GM18508 (cell line): ENCODE results near the gene IL17RC.
"Not testable (repeated sequence)": the region's sequence is repeated elsewhere in the genome, so short reads cannot be mapped to it uniquely, and the experiment has no call there.

Source experiments
- ATAC-seq: cut with Tn5 transposase; IDR thresholded peaks from one replicate; pipeline ENCODE4 v1.9.1; 2021; ENCODE audit warnings: moderate number of reproducible peaks; ENCODE audit not compliant: insufficient read depth, unreplicated experiment

The IL17RC gene

DNA sequence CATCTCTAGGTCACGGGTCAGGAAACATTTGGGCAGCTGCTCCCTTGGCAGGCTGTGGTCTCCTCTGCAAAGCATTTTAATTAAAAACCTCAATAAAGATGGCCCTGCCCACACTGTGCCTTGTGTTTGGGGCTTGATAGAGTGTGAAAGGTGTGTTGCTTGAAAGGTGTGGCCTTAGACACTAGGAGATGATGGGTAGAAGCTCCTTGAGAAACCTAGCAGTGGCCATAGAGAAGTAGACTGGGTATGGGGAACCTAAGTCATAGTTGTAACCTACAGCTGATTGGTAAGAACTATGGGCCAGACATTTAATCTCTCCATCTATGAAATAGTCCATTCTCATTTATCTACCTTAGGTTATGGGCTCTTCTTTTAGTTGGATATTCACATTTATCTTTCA is 23.2 kb upstream of the IL17RC start:
- ATAC-seq, result no peak

DNA sequence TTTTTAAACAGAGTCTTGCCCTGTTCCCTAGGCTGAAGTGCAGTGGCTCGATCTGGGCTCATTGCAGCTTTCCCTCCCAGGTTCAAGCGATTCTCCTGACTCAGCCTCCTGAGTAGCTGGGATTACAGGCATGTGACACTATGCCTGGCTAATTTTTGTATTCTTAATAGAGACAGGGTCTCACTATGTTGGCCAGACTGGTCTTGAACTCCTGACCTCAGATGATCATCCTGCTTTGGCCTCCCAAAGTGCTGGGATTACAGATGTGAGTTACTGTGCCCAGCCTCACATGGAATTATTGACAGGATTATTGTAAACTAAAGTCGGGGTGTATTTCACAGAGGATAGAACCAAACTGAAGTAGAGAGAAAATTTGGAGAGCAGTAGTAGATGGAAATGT is 21.2 kb upstream of the IL17RC start:
- not testable (repeated sequence) for ATAC-seq

DNA sequence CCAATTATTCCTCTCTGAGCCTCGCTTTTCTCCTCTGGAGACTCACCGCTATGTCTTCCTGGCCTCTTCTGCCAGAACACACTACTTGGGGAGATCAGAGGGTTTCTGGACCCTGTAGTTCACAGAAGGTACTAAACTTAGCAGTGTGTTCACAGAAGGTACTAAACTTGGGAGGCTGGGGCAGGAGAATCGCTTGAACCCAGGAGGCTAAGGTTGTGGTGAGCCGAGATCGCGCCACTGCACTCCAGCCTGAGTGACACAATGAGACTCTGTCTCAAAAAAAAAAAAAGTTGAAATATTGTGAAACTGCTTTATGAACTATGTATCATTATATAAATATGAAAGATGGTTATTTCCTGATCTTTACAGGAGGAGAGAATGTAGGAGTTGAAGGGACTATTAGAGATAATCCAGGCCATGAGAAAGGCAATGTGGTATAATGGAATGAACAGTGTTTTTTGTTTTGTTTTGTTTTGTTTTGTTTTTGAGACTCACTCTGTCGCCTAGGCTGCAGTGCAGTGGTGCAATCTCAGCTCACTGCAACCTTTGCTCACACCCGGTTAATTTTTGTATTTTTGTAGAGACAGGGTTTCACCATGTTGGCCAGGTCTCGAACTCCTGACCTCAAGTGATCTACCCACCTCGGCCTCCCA is 20.0 kb upstream of the IL17RC start:
- ATAC-seq, result not testable (repeated sequence)

DNA sequence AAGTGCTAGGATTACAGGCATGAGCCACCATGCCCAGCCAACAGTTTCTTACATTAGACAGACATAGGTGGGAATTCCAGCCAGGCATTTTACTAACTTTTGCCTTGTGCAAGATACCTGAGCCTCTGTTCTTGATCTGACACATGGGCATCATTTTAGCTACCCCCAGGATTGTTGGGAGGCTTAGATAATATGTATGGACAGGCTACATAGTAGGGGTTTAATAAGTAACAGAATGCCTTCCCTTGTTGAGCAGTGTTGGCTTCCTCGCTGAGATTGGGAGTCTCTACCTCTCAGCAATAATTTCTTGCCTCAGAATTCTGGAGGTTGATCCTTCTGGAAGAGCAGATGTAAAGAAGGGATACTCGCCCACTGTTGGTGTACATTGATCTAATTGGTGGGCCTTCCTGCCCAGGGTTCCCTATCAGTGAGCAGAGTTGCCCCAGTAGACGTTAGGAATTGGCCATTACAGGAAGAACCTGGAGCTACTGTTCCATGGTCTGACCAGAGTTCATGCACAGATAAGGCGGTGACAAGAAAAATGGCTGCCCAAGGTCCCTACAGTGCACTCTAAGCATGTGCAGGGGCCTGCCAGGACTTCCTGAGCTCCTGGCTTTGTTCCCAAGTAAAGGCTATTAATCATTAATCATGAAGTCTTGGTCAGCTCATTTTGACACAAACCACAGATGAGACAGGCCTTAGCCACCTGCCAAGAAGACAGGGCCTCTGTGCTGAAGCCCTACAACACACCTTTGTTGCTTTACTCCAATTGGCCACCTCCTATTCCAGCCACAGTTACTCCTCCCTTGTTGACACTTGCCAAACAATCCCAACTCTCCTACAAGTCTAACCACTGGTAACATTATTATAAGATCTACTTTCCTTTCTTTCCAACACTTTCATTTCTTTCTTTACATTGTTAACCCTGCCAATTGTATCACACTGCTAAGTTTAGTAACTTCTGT is 19.2 kb upstream of the IL17RC start:
- no peak for ATAC-seq

DNA sequence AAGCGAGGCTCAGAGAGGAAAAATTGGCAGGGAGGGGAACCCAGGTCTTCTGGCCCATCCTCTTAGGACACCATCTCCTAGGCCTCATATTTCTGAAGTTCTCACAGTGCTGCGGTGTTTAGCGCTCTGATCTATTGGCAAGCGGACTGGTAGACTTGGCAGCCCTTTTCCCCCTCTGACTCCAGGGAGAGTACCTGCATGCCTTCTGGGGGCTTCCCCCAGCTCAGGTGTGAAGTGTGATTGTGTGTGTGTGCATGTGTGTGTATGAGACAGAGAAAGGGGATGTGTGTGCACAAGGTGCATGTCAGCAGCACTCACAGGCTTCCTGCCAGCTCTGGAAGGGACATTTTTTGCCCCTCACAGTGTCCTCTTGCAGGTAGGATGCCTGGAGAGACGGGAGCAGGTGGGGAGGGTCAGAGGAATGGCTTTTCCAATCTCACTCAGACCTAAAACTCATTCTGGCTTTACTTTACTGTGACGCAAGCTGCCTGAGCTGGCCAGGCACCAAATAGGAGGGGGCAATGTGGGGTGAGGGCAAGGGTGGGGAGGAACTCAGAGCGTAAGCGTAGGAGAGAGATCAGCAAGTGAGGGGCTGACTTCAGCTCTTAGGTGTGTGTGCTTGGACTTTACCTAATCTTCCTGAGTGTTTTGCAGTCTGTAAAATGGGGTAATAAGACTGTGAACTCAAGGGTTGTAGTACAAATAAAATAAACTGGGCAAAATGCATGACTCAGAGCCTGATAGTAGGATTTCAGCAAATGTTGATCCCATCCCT is 18.2 kb upstream of the IL17RC start:
- no peak for ATAC-seq

DNA sequence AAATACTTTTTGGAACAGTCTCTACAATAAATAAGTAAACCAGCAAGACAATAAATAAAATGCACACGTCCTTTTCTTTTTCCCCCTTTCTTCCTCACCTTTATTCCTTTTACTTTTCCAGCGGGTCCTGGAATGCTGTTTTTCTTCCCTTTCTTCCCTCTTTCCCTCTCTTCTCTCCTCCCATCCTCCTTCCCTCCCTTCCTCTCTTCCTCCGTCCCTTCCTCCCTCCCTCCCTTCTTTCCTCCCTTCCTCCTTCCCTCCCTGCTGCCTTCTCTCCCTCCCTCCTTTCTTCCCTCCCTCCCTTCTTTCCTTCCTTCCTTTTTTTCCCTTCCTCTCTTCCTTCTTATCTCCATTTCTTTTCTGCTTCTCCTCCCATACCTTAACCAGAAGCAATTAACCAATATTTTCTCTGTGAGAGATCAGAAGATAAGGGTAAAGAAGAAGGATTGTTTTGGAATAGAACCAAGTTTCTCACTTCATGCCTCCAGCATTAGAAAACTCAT is 17.6 kb upstream of the IL17RC start:
- ATAC-seq, result no peak

DNA sequence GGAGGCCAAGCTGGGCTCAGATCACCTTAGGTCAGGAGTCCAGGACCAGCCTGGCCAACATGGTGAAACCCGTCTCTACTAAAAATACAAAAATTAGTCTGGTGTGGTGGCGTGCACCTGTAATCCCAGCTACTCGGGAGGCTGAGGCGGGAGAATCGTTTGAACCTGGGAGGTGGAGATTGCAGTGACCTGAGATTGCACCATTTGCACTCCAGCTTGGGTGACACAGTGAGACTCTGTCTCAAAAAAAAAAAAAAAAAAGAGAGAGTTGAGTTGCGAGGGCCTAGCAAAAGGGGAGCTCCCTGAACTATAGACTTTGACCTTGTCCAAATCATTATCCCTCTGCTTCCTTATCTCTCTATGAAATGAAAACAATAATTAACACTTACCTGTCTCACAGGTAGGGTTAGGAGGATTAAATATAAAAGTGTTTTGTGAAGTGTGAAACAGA is 15.9 kb upstream of the IL17RC start:
- not testable (repeated sequence) for ATAC-seq

DNA sequence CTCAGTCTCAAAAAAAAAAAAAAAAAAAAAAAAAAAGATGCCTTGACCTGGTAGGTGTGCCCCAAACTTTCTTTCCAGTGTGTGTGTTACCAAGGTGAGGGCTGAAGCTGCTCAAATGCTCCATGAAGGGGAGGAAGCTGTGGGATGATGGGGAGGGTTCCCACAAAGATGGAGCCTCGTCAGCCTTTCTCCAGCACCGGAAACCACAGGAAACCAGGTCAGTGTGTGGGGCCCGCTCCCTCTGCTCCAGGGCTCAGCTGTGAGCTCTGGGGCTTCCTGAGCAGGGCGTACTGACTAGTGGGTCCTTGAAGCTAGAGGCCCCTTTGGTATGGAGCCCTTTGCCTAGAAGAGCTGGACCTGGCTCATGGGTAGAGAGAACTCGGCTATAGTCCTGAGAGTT is 14.9 kb upstream of the IL17RC start:
- ATAC-seq, result no peak

DNA sequence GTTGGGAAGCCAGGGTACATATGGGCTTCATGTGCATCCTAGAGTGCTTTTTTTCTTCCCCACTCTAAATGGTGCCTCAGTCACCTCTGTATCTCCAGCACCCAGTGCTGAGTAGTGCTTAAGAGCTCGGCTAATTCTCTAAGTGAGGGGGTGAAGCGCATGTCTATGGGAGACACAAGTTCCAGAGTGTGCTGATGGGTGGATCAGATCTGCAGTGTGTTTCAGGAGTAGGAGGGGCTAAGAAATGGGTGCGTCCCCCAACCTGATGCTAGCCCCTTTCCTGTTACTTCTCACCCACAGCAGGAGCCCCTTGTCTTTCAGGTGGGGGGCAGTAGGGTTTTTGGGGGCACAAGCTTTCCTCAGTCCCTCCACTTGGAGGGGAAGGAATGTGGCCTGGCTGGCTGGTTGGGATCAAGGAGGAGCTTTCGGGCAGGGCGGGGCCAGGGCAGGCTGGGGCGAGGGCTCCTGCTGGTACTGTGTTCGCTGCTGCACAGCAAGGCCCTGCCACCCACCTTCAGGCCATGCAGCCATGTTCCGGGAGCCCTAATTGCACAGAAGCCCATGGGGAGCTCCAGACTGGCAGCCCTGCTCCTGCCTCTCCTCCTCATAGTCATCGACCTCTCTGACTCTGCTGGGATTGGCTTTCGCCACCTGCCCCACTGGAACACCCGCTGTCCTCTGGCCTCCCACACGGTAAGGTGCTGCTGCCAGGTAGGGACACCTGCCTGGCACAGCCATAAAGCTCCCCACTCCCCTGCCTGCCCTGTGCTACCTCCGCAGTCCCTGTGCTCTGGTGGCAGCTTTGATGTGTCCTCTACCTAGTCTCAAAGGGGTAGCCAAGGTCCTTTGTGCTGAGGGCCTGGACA is 14.3 kb upstream of the IL17RC start, which contains the start of gene IL17RE:
IL17RE (plus strand) TSS at position 477 of the 866 bp plus-strand sequence; CDS start at position 562, 85 bp downstream.
- no peak for ATAC-seq

DNA sequence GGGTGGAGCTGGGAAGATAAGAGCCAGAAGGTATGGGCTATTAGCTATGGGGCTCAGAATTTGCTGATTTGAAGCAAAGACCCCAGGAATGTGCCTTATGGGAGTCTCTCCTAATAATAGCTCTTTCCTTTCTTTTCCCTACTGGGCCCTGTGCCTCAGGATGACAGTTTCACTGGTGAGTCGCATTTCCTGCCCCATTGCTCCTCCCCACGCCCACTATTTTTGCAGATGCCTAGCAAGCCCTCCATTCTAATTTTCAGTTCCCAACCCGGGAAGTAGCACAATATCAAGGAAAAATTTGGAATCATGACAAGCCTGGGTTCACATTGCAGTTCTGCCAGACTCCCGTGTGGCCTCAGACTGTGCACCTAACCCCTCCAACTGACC is 13.7 kb upstream of the IL17RC start:
- no peak for ATAC-seq

DNA sequence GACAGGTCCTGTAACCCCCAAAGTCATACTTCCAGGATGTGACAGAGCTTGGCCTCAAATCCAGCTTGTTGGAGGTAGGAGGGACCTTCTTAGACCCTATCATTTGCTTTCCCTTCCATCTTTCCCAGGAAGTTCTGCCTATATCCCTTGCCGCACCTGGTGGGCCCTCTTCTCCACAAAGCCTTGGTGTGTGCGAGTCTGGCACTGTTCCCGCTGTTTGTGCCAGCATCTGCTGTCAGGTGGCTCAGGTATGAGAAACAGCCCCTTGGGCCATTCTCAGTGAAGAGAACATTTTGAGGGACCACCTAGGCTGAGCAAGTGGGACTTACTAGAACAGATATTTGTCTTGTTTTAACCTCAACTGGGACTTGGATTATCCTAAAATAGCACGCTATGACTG is 13.0 kb upstream of the IL17RC start:
- no peak for ATAC-seq

DNA sequence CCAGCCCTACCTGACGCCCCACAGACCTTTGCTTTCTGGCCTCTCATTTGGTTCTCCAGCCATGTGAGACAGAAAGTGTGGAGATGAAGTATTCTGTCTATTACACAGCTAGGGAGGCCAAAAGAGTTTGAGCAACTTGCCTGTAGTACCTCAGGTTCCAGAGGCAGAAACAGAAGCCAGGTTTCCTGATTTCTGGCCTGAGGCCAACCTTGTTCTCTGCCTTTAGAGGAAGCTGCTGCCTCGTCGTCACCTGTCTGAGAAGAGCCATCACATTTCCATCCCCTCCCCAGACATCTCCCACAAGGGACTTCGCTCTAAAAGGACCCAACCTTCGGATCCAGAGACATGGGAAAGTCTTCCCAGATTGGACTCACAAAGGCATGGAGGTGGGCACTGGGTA is 10.4 kb upstream of the IL17RC start:
- no peak for ATAC-seq

DNA sequence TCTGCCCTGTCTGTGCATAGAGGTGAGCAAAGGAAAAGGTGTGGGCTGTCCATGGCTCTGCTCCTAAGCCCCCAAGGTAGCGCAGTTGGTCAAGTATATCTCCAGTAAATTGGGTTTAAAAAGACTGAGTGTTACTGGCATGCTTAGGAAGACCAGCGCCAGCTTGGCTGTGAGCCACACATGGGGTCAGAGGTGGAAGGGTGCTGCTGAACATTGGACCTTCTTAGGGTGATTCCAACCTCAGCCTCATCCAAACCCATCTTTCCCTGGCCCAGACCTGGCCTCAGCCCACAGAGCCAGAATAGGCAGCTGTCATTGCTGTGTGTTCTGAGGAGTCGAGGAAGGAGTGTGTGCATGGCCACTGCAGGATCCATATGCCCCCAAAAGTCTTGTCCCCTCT is 8.6 kb upstream of the IL17RC start:
- ATAC-seq, result no peak

DNA sequence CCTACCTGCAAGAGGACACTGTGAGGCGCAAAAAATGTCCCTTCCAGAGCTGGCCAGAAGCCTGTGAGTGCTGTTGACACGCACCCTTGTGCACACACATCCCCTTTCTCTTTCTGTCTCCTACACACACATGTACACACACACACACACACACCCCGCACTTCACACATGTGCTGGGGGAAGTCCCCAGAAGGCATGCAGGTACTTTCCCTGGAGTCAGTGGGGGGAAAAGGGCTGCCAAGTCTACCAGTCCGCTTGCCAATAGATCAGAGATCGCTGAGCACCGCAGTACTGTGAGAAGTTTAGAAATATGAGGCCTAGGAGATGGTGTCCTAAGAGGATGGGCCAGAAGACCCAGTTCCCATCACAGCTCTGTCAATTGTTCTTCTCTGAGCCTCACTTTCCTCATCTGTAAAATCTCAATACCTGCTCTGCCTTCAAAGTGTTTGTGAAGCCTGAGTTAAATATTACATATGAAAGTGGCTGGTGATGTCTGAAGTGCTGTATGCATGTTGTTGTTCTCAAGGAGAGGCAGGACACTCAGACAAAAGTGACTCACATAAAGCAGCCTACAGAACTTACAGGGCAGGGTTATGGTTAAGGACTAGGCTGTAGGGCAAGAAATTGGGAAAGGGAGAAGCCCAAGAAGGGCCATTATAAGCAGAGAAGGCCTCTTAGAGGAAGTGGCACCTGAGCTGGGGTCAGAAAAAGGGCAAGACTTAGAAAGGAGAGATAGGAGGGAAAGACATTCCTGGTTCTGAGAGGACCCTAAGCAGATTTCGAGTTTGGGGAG is 7.5 kb upstream of the IL17RC start:
- ATAC-seq, result no peak

DNA sequence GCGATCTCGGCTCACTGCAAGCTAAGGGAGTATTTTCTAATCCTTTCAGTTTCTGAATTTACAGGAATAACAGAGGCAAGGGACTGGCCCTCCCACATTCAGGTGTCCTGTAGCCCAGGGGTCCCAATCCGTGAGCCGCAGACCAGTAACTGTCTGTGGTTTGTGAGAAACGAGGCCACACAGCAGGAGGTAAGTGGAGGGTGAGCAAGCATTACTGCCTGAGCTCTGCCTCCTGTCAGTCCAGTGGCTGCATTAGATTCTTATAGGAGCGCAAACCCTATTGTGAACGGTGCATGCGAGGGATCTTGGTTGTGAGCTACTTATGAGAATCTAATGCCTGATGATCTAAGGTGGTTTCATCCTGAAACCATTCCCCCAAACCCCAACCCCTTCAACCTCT is 5.0 kb upstream of the IL17RC start:
- ATAC-seq, result no peak

DNA sequence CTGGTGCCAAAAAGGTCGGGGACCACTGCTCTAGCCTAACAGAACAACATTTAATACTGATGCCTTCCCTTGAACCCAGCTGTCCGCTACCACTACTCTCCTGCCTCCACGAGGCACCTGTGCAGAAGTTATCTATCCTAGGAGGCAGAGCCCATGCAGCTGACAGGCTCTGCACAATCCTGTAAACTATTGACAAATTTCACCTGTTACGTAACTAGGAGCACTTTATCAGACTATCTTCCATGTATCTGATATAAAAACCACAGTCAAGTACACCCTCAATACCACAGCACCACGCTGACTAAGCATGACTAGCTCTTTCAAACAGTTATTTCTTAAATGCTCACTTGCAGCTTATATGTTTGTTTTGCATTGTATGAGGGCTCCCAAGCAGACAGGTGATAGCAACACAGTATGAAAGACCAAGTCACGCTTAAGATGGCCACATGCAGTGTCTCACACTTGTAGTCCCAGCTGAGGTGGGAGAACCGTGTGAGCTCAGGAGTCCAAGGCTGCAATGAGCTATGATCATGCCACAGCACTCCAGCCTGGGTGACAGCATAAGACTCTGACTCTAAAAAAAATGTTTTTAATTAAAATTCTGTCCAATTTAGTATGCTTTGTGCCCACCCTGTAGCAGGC is 4.5 kb upstream of the IL17RC start:
- ATAC-seq, result no peak

DNA sequence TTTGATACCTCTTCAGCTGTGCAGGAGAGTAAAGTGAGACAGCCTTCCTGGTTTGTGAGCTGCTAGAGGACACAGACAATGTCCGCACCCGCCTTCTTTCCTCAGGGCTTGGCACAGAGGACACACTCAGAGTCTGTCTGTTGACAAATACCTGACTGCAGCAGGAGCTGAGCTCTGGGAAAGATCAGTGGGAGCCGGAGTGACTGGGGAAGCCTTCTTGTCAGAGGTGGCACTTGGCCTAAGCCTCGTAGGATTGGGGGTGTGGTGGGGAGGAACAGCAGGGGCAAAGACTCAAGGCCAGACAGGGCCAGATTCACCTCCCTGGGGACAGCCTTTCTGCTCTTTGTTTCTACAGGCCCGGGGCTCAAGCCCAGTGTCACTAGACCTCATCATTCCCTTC is 3.3 kb upstream of the IL17RC start:
- no peak for ATAC-seq

DNA sequence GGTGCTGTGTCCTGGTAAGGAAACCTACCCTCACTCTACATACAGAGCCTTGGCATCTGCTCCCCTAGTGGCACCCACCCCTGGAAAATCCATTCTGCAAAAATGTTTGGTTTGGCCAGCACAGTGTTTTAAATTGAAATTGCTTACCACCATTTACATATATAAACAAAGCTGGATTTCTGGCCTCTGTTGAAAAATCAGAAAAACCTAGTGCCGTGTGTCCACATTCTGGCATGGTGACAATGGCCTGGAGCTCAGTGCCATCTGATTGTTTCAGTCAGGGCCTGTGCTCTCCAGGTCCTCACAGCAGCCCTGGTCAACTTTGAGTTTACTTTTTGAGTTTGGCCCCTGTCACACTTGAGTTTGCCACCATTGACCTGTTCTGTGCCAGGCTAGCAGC is 2.9 kb upstream of the IL17RC start:
- ATAC-seq, result no peak
